PC-9 (cell line): ENCODE results near the gene ACBD3. TPM values are rescaled to one million over a fixed set of nuclear protein-coding genes. Genes with fewer than 3 reads are reported as not detected.

ENCODE experiments used
- BruUV-seq: library from RNA; stranded (reverse); fragments of 400-500 nt; replicated peaks from 2 replicates; lab custom pipeline; 2021; lab: Mats Ljungman, UMichigan
- CTCF ChIA-PET: fragments of 300-600 bp; sonication (Branson Sonifier 250); formaldehyde crosslinking; loops from one replicate; lab custom pipeline; 2022; ENCODE audit warnings: antibody characterized with exemption; lab: Charles Lee
- POLR2A ChIA-PET: fragments of 300-600 bp; sonication (Branson Sonifier 250); formaldehyde crosslinking; loops from one replicate; lab custom pipeline; 2022; ENCODE audit warnings: antibody characterized with exemption; ENCODE audit not compliant: unreplicated experiment; lab: Charles Lee
- DNase-seq, 2 experiments: peaks; one replicate each; pipeline versions ENCODE4 v3.0.0 to v3.0.0-alpha.2; 2015 to 2022; ENCODE audit warnings: mixed read lengths in 1 of 2
- H2AFZ ChIP-seq: fragments of 200-600 bp; sonication (generic); 2 replicates; pipeline ENCODE4 v1.8.1; 2017; ENCODE audit warnings: antibody characterized with exemption
- H3F3A ChIP-seq: fragments of 200-600 bp; sonication (generic); 2 replicates; pipeline ENCODE4 v1.8.1; 2017; ENCODE audit warnings: antibody characterized with exemption, mild to moderate bottlenecking, low read depth; ENCODE audit not compliant: insufficient read depth
- H3K27ac ChIP-seq: fragments of 200-600 bp; sonication (generic); 2 replicates; pipeline ENCODE4 v1.6.1; 2016; ENCODE audit warnings: mixed run types
- H3K27me3 ChIP-seq: fragments of 200-600 bp; sonication (generic); 2 replicates; pipeline ENCODE4 v1.6.1; 2016; ENCODE audit warnings: low read depth, mixed run types; ENCODE audit not compliant: insufficient read depth
- H3K36me3 ChIP-seq: fragments of 200-600 bp; sonication (generic); 2 replicates; pipeline ENCODE4 v1.6.1; 2016; ENCODE audit warnings: low read depth, mixed run types
- H3K4me1 ChIP-seq: fragments of 200-600 bp; sonication (generic); replicated peaks from 2 replicates; pipeline ENCODE4 v1.6.1; 2016; ENCODE audit warnings: mixed run types; ENCODE audit not compliant: insufficient read depth
- H3K4me2 ChIP-seq: fragments of 200-600 bp; sonication (generic); 2 replicates; pipeline ENCODE4 v1.6.1; 2017; ENCODE audit warnings: mixed run types
- H3K4me3 ChIP-seq: fragments of 200-600 bp; sonication (generic); 2 replicates; pipeline ENCODE4 v1.6.1; 2016; ENCODE audit warnings: mixed run types
- H3K79me2 ChIP-seq: fragments of 200-600 bp; sonication (generic); 2 replicates; pipeline ENCODE4 v1.6.1; 2017; ENCODE audit warnings: low read depth, mixed run types
- H3K9me2 ChIP-seq: fragments of 200-600 bp; sonication (generic); 2 replicates; pipeline ENCODE4 v1.8.1; 2017; ENCODE audit warnings: mild to moderate bottlenecking; ENCODE audit not compliant: insufficient read depth
- H3K9me3 ChIP-seq: fragments of 200-600 bp; sonication (generic); 2 replicates; pipeline ENCODE4 v1.8.1; 2016; ENCODE audit warnings: low read depth; ENCODE audit not compliant: insufficient read depth
- H4K20me1 ChIP-seq: fragments of 200-600 bp; sonication (generic); 2 replicates; pipeline ENCODE4 v1.8.1; 2017; ENCODE audit not compliant: insufficient read depth
- CTCF ChIP-seq: fragments of 200-600 bp; sonication (generic); conservative IDR thresholded peaks from 2 replicates; pipeline ENCODE4 v1.6.1; 2017; ENCODE audit warnings: mixed run types, antibody characterized with exemption, mild to moderate bottlenecking, moderate library complexity
- EZH2 ChIP-seq: fragments of 200-600 bp; sonication (generic); IDR thresholded peaks from 2 replicates; pipeline ENCODE4 v1.8.0; 2017; ENCODE audit warnings: antibody characterized with exemption, low read depth
- intact Hi-C: fragments of 100-400 bp; cut with micrococcal nuclease; formaldehyde crosslinking; loops from one replicate; pipeline ENCODE4 v1.10.0; 2022; ENCODE audit not compliant: unreplicated experiment
- total RNA-seq: library from RNA; stranded (reverse); gene quantifications from 2 replicates; pipeline ENCODE4 v1.2.3, GENCODE V29; 2021

ACBD3 gene
- total RNA-seq, 1 experiment from 2014 or later = 46.4 TPM

DNA sequence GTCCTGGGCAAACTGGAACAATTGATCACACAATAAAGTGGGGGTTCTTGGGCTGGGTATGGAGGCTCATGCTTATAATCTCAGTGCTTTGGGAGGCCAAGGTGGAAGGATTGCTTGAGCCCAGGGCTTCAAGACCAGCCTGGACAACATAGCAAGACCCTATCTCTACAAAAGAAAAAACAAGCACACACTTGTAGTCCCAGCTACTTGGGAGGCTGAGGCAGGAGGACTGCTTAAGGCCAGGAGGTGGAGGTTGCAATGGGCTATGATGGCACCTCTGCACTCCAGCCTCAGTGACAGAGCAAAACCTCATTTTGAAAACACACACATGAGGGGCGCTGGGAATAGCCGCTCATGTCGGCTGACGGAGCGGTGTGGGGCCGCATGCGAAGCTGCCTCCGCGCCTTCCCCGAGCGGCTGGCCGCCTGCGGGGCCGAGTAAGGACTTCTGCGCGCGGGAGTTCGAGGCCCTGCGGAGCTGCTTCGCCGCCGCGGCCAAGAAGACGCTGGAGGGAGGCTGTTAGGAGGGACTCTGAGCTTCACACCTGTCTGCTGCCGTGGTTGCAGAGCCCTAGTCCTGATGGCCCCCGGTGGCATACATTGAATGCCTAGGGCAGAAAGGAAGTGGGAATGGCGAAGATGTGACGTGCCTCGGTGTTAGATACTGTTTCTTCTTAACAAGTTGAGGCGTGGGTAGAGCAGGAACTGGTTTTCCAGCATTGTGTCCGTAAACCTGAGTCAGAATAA, 59.5 kb downstream of the ACBD3 start:
- TF ChIP-seq EZH2 (no peak), CTCF (no peak)
- H3K9me3 ChIP-seq = no peaks in the 10 kb centered on the region
- peaks cover 22% of the 10 kb centered on the region; the same call in 1 of the 2 replicates for H3F3A ChIP-seq
- ChIA-PET CTCF (interaction anchor here (1.4 to 1.7 kb wide), 2 partner anchors 62 to 70 kb away, joined by 3 to 5 read pairs; no protein-coding TSS in a partner anchor), POLR2A (no interaction called here)
- no peaks in the 10 kb centered on the region for H3K36me3 ChIP-seq
- H3K4me2 ChIP-seq = peak overlapping the region; percentile 69
- no peaks in the 10 kb centered on the region for H3K79me2 ChIP-seq
- DNase-seq = peak; percentile 47 to 49
- intact Hi-C loops = loop anchor here (1.0 to 5.0 kb wide), 2 partner anchors 206 to 420 kb away; partner anchors contain the start of gene STUM
- H2AFZ ChIP-seq = no peak overlapping the region
- no peaks in the 10 kb centered on the region for H3K27me3 ChIP-seq
- no peaks in the 10 kb centered on the region for H3K9me2 ChIP-seq
- no peaks in the 10 kb centered on the region for H4K20me1 ChIP-seq
- TSS peak; percentile 22 for BruUV-seq
- H3K4me3 ChIP-seq = no peak overlapping the region
- no peak overlapping the region for H3K27ac ChIP-seq
- peaks cover 46% of the 10 kb centered on the region for H3K4me1 ChIP-seq

GRCh38 chr1:226125831-226126230, 60.7 kb downstream of the ACBD3 start:
- Histone ChIP-seq H3K4me1 (peaks cover 46% of the 10 kb centered on the region), H3K36me3 (no peaks in the 10 kb centered on the region), H3K9me3 (no peaks in the 10 kb centered on the region), H3K4me3 (no peak overlapping the region), H3F3A (peaks cover 22% of the 10 kb centered on the region; the same call in 1 of the 2 replicates), H3K79me2 (no peaks in the 10 kb centered on the region), H2AFZ (no peak overlapping the region), H3K27ac (no peak overlapping the region), H3K27me3 (no peaks in the 10 kb centered on the region), H4K20me1 (no peaks in the 10 kb centered on the region), H3K4me2 (no peak overlapping the region), H3K9me2 (no peaks in the 10 kb centered on the region)
- DNase-seq = no peak
- no TSS peak for BruUV-seq
- ChIA-PET CTCF (interaction anchor here (0.5 to 3.6 kb wide), 18 partner anchors 8 to 716 kb away, joined by 3 to 50 read pairs (median 4); partner anchors contain the start of gene PARP1), POLR2A (interaction anchor here (0.6 kb wide), 2 partner anchors 42 to 73 kb away, joined by 3 to 15 read pairs; no protein-coding TSS in a partner anchor)
- TF ChIP-seq EZH2 = no peak
- TF ChIP-seq CTCF = no peak
- intact Hi-C loops = loop anchor here (1.0 to 5.0 kb wide), 5 partner anchors 56 to 689 kb away; partner anchors contain the start of genes PARP1 and STUM

GRCh38 chr1:226125097-226125630, 61.4 kb downstream of the ACBD3 start:
- intact Hi-C loops = loop anchor here (1.0 to 5.0 kb wide), 5 partner anchors 57 to 690 kb away; partner anchors contain the start of genes PARP1 and STUM
- peaks cover 46% of the 10 kb centered on the region for H3K4me1 ChIP-seq
- no peak overlapping the region for H2AFZ ChIP-seq
- H4K20me1 ChIP-seq = no peaks in the 10 kb centered on the region
- peak; percentile 63 to 91 for DNase-seq
- peaks cover 22% of the 10 kb centered on the region; the same call in 1 of the 2 replicates for H3F3A ChIP-seq
- TF ChIP-seq EZH2 (no peak), CTCF (peak; percentile 92)
- POLR2A ChIA-PET = interaction anchor here (0.6 to 0.7 kb wide), 3 partner anchors 42 to 77 kb away, joined by 3 to 15 read pairs (median 3); no protein-coding TSS in a partner anchor
- no peaks in the 10 kb centered on the region for H3K9me2 ChIP-seq
- CTCF ChIA-PET = interaction anchor here (0.5 to 3.6 kb wide), 17 partner anchors 9 to 716 kb away, joined by 3 to 50 read pairs (median 5); partner anchors contain the start of gene PARP1
- no TSS peak for BruUV-seq
- peak overlapping the region; percentile 74 for H3K27ac ChIP-seq
- H3K36me3 ChIP-seq = no peaks in the 10 kb centered on the region
- H3K9me3 ChIP-seq = no peaks in the 10 kb centered on the region
- H3K79me2 ChIP-seq = no peaks in the 10 kb centered on the region
- H3K27me3 ChIP-seq = no peaks in the 10 kb centered on the region
- H3K4me3 ChIP-seq = no peak overlapping the region; the same call in 1 of the 2 replicates
- peak overlapping the region; percentile 61 for H3K4me2 ChIP-seq
